H1 (cell line): ENCODE measurements around the gene ANAPC5. TPM values are rescaled to one million over a fixed set of nuclear protein-coding genes. Genes with fewer than 3 reads are reported as not detected.

Experiments used
- CTCF ChIA-PET: fragments of 300-600 bp; sonication (Branson Sonifier 250); formaldehyde crosslinking; loops from one replicate; lab custom pipeline; 2021; ENCODE audit not compliant: partially characterized antibody; lab: Charles Lee
- POLR2A ChIA-PET: fragments of 300-600 bp; sonication (Branson Sonifier 250); formaldehyde crosslinking; loops from one replicate; lab custom pipeline; 2021; ENCODE audit warnings: inconsistent platforms; ENCODE audit not compliant: partially characterized antibody; lab: Charles Lee
- DNase-seq, 2 experiments: peaks; one replicate each; pipeline versions ENCODE4 v3.0.0 to v3.0.0-alpha.2; 2010 to 2022; ENCODE audit warnings: low spot score in 2 of 2, low read depth in 1 of 2, mixed read lengths in 1 of 2
- FAIRE-seq: peaks from 2 replicates; lab custom pipeline; 2011; peaks lifted over from hg19 to GRCh38; lab: Jason Lieb, UNC
- H2AFZ ChIP-seq: 2 replicates; pipeline ENCODE4 v1.8.1; 2012; ENCODE audit warnings: low read length, inconsistent platforms
- H2AK5ac ChIP-seq: 2 replicates; pipeline ENCODE4 v1.6.1; 2013; ENCODE audit warnings: low read depth, low read length
- H2BK120ac ChIP-seq: replicated peaks from 2 replicates; pipeline ENCODE3; 2013; ENCODE audit warnings: low read depth, low read length, inconsistent platforms
- H2BK12ac ChIP-seq: 2 replicates; pipeline ENCODE4 v1.6.1; 2013; ENCODE audit warnings: low read depth, low read length
- H2BK15ac ChIP-seq: 2 replicates; pipeline ENCODE4 v1.6.1; 2013; ENCODE audit warnings: low read length
- H2BK20ac ChIP-seq: 2 replicates; pipeline ENCODE4 v1.6.1; 2013; ENCODE audit warnings: low read length
- H2BK5ac ChIP-seq: 2 replicates; pipeline ENCODE4 v1.6.1; 2013; ENCODE audit warnings: low read depth, low read length
- H3K14ac ChIP-seq: 2 replicates; pipeline ENCODE4 v1.6.1; 2013; ENCODE audit warnings: inconsistent platforms; ENCODE audit not compliant: insufficient read length
- H3K18ac ChIP-seq: 2 replicates; pipeline ENCODE4 v1.6.1; 2013; ENCODE audit warnings: low read length; ENCODE audit errors: extremely low read depth
- H3K23ac ChIP-seq: 2 replicates; pipeline ENCODE4 v1.6.1; 2013; ENCODE audit warnings: inconsistent platforms; ENCODE audit not compliant: insufficient read length
- H3K23me2 ChIP-seq: 2 replicates; pipeline ENCODE4 v1.6.1; 2013; ENCODE audit warnings: low read depth, low read length
- H3K27ac ChIP-seq: 2 replicates; pipeline ENCODE4 v1.6.1; 2011; ENCODE audit warnings: low read depth, low read length, inconsistent platforms
- H3K27me3 ChIP-seq, 4 experiments: replicated peaks in 1 of 4; 1 replicate in 1 of 4; 2 replicates in 3 of 4; pipeline versions ENCODE4 v1.6.1 to v1.8.1; 2011 to 2013; ENCODE audit warnings: low read length in 3 of 4, mild to moderate bottlenecking in 3 of 4, inconsistent platforms in 2 of 4, mixed read lengths in 2 of 4, moderate library complexity in 1 of 4; ENCODE audit not compliant: control insufficient read depth in 3 of 4, insufficient read depth in 3 of 4; ENCODE audit errors: extremely low read depth in 1 of 4
- H3K36me3 ChIP-seq, 4 experiments: 2 replicates each; pipeline versions ENCODE4 v1.6.1 to v1.8.1; 2011 to 2013; ENCODE audit warnings: mild to moderate bottlenecking in 4 of 4, low read length in 3 of 4, moderate library complexity in 2 of 4, control low read depth in 1 of 4, inconsistent platforms in 1 of 4; ENCODE audit not compliant: insufficient read depth in 4 of 4, control insufficient read depth in 2 of 4
- H3K4ac ChIP-seq: replicated peaks from 2 replicates; pipeline ENCODE3; 2013; ENCODE audit warnings: low read length, low read depth, mixed read lengths, inconsistent platforms; ENCODE audit not compliant: insufficient read length
- H3K4me1 ChIP-seq, 4 experiments: replicated peaks in 1 of 4; 1 replicate in 1 of 4; 2 replicates in 3 of 4; pipeline versions ENCODE4 v1.6.1 to v1.8.1; 2011 to 2013; ENCODE audit warnings: low read length in 3 of 4, inconsistent platforms in 2 of 4, mixed read lengths in 1 of 4; ENCODE audit not compliant: insufficient read depth in 4 of 4, control insufficient read depth in 3 of 4
- H3K4me2 ChIP-seq, 2 experiments: 2 replicates each; pipeline versions ENCODE4 v1.6.1 to v1.8.1; 2011 to 2013; ENCODE audit warnings: low read depth in 2 of 2, low read length in 2 of 2, control low read depth in 1 of 2, inconsistent platforms in 1 of 2, mild to moderate bottlenecking in 1 of 2; ENCODE audit not compliant: insufficient read depth in 1 of 2
- H3K4me3 ChIP-seq, 4 experiments: fragments of 200-600, 300-600 bp in 1 of 4; sonication (generic), shearing (Covaris generic), sonication (Bioruptor Twin) in 1 of 4; 2 replicates each; pipeline versions ENCODE4 v1.5.1 to v1.8.1; 2011 to 2016; ENCODE audit warnings: low read length in 4 of 4, low read depth in 3 of 4, control low read depth in 2 of 4, inconsistent platforms in 2 of 4, mild to moderate bottlenecking in 2 of 4, mixed read lengths in 1 of 4, moderate library complexity in 1 of 4; ENCODE audit not compliant: insufficient read depth in 2 of 4; ENCODE audit errors: extremely low read depth in 1 of 4
- H3K56ac ChIP-seq: replicated peaks from 2 replicates; pipeline ENCODE3; 2013; ENCODE audit warnings: low read depth, mild to moderate bottlenecking, mixed read lengths, low read length, inconsistent platforms; ENCODE audit not compliant: insufficient read length
- H3K79me1 ChIP-seq: 2 replicates; pipeline ENCODE4 v1.6.1; 2013; ENCODE audit warnings: low read depth, low read length, control low read depth
- H3K79me2 ChIP-seq, 2 experiments: 2 replicates each; pipeline versions ENCODE4 v1.6.1 to v1.8.1; 2012 to 2013; ENCODE audit warnings: low read length in 2 of 2, mild to moderate bottlenecking in 2 of 2, inconsistent platforms in 1 of 2; ENCODE audit not compliant: insufficient read depth in 2 of 2, control insufficient read depth in 1 of 2
- H3K9ac ChIP-seq, 4 experiments: replicated peaks in 1 of 4; 1 replicate in 1 of 4; 2 replicates in 3 of 4; pipeline versions ENCODE4 v1.6.1 to v1.8.1; 2011 to 2013; ENCODE audit warnings: low read depth in 3 of 4, low read length in 3 of 4, control low read depth in 2 of 4, mild to moderate bottlenecking in 2 of 4, moderate library complexity in 2 of 4, inconsistent platforms in 1 of 4; ENCODE audit errors: extremely low read depth in 1 of 4
- H3K9me3 ChIP-seq, 2 experiments: 2 replicates each; pipeline versions ENCODE4 v1.6.1 to v1.8.1; 2012 to 2013; ENCODE audit warnings: mild to moderate bottlenecking in 2 of 2, moderate library complexity in 2 of 2, control low read depth in 1 of 2, inconsistent platforms in 1 of 2, low read depth in 1 of 2, low read length in 1 of 2, mixed read lengths in 1 of 2; ENCODE audit not compliant: insufficient read depth in 2 of 2
- H4K20me1 ChIP-seq, 2 experiments: replicated peaks in 1 of 2; 2 replicates each; pipeline versions ENCODE3 to v1.8.1; 2011 to 2013; ENCODE audit warnings: inconsistent platforms in 2 of 2, low read length in 2 of 2, mild to moderate bottlenecking in 1 of 2; ENCODE audit not compliant: insufficient read depth in 2 of 2, control insufficient read depth in 1 of 2
- H4K5ac ChIP-seq: 2 replicates; pipeline ENCODE4 v1.6.1; 2013; ENCODE audit warnings: low read length, low read depth, mixed read lengths, inconsistent platforms; ENCODE audit not compliant: insufficient read length
- H4K8ac ChIP-seq: 2 replicates; pipeline ENCODE4 v1.8.0; 2013; ENCODE audit warnings: mild to moderate bottlenecking, moderate library complexity, low read length, inconsistent platforms; ENCODE audit not compliant: insufficient read depth; ENCODE audit errors: extremely low read depth
- H4K91ac ChIP-seq: replicated peaks from 2 replicates; pipeline ENCODE3; 2013; ENCODE audit warnings: low read length, mixed read lengths, inconsistent platforms; ENCODE audit not compliant: insufficient read length
- E2F6 ChIP-seq: IDR thresholded peaks from 2 replicates; pipeline ENCODE4 v1.6.1; 2012; ENCODE audit warnings: inconsistent platforms
- SIX5 ChIP-seq: IDR thresholded peaks from 2 replicates; pipeline ENCODE4 v1.6.1; 2011; ENCODE audit warnings: mild to moderate bottlenecking, low read depth, low read length
- TCF12 ChIP-seq: IDR thresholded peaks from 2 replicates; pipeline ENCODE4 v1.6.1; 2011; ENCODE audit warnings: low read depth, mild to moderate bottlenecking, low read length
- YY1 ChIP-seq: IDR thresholded peaks from 2 replicates; pipeline ENCODE4 v1.6.1; 2011; ENCODE audit warnings: low read depth, mild to moderate bottlenecking, low read length
- WGBS, 2 experiments: shearing (Covaris generic) in 1 of 2; methylation state at CpG; one replicate each; pipeline versions ENCODE4 v1.1.6 to v1.1.7; 2013 to 2015; ENCODE audit warnings: low lambda C conversion rate in 2 of 2, mixed read lengths in 2 of 2, inconsistent platforms in 1 of 2, low coverage in 1 of 2, missing lambda C conversion rate in 1 of 2; ENCODE audit not compliant: insufficient replicate concordance in 2 of 2, insufficient coverage in 1 of 2, insufficient read length in 1 of 2; ENCODE audit errors: extremely low coverage in 1 of 2, missing lambda C conversion rate in 1 of 2; 5-methylcytosine and 5-hydroxymethylcytosine counted together
- polyA plus RNA-seq, 7 experiments: library from polyadenylated mRNA; depleted of rRNA in 3 of 7; stranded (reverse) in 5 of 7; unstranded in 2 of 7; fragments of >200 nt in 5 of 7; fragments of 200-250 nt in 2 of 7; gene quantifications; 1 replicate in 5 of 7; 2 replicates in 1 of 7; 4 replicates in 1 of 7; pipeline versions ENCODE4 v1.2.1 to v1.2.3, GENCODE V29; 2011 to 2013; ENCODE audit warnings: missing spikeins in 2 of 7, mixed read lengths in 2 of 7
- total RNA-seq: library from RNA; stranded (reverse); fragmentation: NEBNext Ultra II Directional; extraction: Animal tissue kit (Norgen Biotek cat#: 25700); gene quantifications from 2 replicates; pipeline ENCODE4 v1.2.1, GENCODE V29; 2021

The ANAPC5 gene
- total and polyA plus RNA-seq, 2 of the 8 experiments (the other 6 are each of a cell fraction or from before 2014, with no cell fraction given) = 103 to 127 TPM

- 0 out of 7 replicates have a peak, but pooled peaks cover 0 to 2% (median 0%) of the 10 kb centered on the region in 4 experiments for H3K4me1 ChIP-seq
- H2BK5ac ChIP-seq = no peak overlapping the region
- no peaks in the 10 kb centered on the region for H3K9me3 ChIP-seq
- no peak overlapping the region for H4K8ac ChIP-seq
- no peaks in the 10 kb centered on the region for H3K79me2 ChIP-seq
- no peaks in the 10 kb centered on the region for H3K36me3 ChIP-seq
- ChIA-PET CTCF (no interaction called here), POLR2A (interaction anchor here (0.6 kb wide), 1 partner anchor 17 kb away, joined by 5 read pairs; no protein-coding TSS in a partner anchor)
- no peak overlapping the region for H3K14ac ChIP-seq
- H3K18ac ChIP-seq = no peak overlapping the region
- no peak overlapping the region for H3K23ac ChIP-seq
- no peak overlapping the region for H2AK5ac ChIP-seq
- H3K23me2 ChIP-seq = peaks cover 2% of the 10 kb centered on the region; the same call in 1 of the 2 replicates
- no peak overlapping the region for H2BK15ac ChIP-seq
- no peak overlapping the region for H3K4me3 ChIP-seq
- FAIRE-seq = no peak
- no peaks in the 10 kb centered on the region for H4K20me1 ChIP-seq
- no peak overlapping the region for H2BK120ac ChIP-seq
- no peak overlapping the region for H4K5ac ChIP-seq
- H4K91ac ChIP-seq = no peak overlapping the region
- no peak for DNase-seq
- H3K56ac ChIP-seq = no peak overlapping the region
- no peak overlapping the region for H2BK20ac ChIP-seq
- no peak overlapping the region for H3K4me2 ChIP-seq
- no peak overlapping the region for H3K27ac ChIP-seq
- WGBS, 2 experiments = 79% methylated on average over 4 of the region's 4 CpGs; no CpG with 5 or more reads in 1 of the 2 experiments
- H3K79me1 ChIP-seq = no peaks in the 10 kb centered on the region
- H3K9ac ChIP-seq = no peak overlapping the region
- H2AFZ ChIP-seq = no peak overlapping the region
- no peak overlapping the region for H2BK12ac ChIP-seq
- H3K4ac ChIP-seq = no peak overlapping the region
- no peaks in the 10 kb centered on the region for H3K27me3 ChIP-seq
- TF ChIP-seq YY1 (no peak), E2F6 (no peak), SIX5 (no peak), TCF12 (no peak)
Measured at GRCh38 chr12:121357331-121357730, 5.1 kb upstream of the ANAPC5 start.
